ENCODE results near the gene SLC38A9. TPM values are rescaled to one million over a fixed set of nuclear protein-coding genes. Genes with fewer than 3 reads are reported as not detected.

SLC38A9 gene
- total and polyA plus RNA-seq, 11 donors = 3.9 to 13.5 (median 6.9) TPM

DNA sequence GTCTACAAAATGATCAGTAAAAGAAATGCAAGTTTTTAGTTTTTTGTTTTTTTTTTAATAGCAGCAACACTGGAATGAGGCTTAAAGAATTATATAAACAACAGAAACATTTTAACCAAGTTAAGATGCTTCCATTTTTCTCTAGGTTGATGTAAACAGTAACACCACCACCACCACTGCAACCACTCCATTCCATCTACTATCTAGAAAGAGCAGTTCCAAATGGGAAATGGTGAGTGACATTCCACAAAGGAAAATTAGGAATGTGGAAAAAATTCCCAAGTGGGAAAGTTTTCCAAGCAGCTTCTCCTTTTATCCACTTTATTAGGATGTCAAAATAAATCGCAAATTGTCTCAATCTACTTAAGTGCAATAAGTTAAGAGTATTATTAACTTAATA lies 32.6 kb downstream of the SLC38A9 start:
- Histone ChIP-seq H3K4me3 (no peak overlapping the region), H3K36me3 (no peaks in the 10 kb centered on the region), H3K27ac (peak overlapping the region in 1 of 12 donors; percentile 13), H3K4me1 (peaks cover 0 to 40% (median 18%) of the 10 kb centered on the region in 12 donors), H3K27me3 (no peaks in the 10 kb centered on the region), H3K9me3 (no peaks in the 10 kb centered on the region)
- intact Hi-C loops (cut with DNase I) = loop anchor here in 2 of 10 donors (5.0 to 10.0 kb wide), 2 partner anchors 67 to 75 kb away; no protein-coding TSS in a partner anchor
- WGBS, 4 donors = 0 to 40% (median 19%) methylated on average over 1 of the region's 1 CpG
- ATAC-seq = no peak
- TF ChIP-seq, protein P1, sequence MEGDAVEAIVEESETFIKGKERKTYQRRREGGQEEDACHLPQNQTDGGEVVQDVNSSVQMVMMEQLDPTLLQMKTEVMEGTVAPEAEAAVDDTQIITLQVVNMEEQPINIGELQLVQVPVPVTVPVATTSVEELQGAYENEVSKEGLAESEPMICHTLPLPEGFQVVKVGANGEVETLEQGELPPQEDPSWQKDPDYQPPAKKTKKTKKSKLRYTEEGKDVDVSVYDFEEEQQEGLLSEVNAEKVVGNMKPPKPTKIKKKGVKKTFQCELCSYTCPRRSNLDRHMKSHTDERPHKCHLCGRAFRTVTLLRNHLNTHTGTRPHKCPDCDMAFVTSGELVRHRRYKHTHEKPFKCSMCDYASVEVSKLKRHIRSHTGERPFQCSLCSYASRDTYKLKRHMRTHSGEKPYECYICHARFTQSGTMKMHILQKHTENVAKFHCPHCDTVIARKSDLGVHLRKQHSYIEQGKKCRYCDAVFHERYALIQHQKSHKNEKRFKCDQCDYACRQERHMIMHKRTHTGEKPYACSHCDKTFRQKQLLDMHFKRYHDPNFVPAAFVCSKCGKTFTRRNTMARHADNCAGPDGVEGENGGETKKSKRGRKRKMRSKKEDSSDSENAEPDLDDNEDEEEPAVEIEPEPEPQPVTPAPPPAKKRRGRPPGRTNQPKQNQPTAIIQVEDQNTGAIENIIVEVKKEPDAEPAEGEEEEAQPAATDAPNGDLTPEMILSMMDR (IDR thresholded peaks at IDR 0.05) = no peak
- TF ChIP-seq POLR2A (IDR thresholded peaks at IDR 0.05) = no peak
- no peak for DNase-seq

DNA sequence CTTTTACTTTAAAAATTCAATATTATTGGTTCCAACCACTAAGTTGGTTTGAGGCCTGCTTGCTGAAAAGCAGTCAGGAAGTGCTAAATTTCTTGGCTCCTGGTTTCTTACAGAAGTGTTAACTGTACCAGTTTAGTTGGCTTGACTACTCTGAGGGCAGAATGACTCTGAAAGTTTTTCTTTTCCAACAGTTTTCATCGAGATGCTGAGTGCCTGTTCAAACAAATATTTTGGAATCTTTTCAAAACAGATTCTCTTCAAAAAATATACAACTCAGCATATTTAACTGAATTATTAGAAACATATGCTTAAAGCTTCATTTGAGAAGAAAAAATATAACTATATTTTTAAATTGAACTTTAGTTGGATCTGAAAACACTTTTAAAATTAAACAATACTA lies 37.0 kb downstream of the SLC38A9 start:
- peak overlapping the region in 5 of 12 donors; percentile 1 to 53 (median 11) for H3K27ac ChIP-seq
- no peak for TF ChIP-seq POLR2A (IDR thresholded peaks at IDR 0.05)
- TF ChIP-seq, protein P1 (IDR thresholded peaks at IDR 0.05) = no peak
- H3K4me3 ChIP-seq = no peak overlapping the region
- no peaks in the 10 kb centered on the region for H3K36me3 ChIP-seq
- DNase-seq (no peak), ATAC-seq (no peak)
- intact Hi-C loops (cut with DNase I) = loop anchor here in 2 of 10 donors (5.0 to 10.0 kb wide), 2 partner anchors 63 to 70 kb away; no protein-coding TSS in a partner anchor
- WGBS, 4 donors = 37 to 66% (median 41%) methylated on average over 1 of the region's 1 CpG
- H3K27me3 ChIP-seq = no peaks in the 10 kb centered on the region
- peaks cover 0 to 39% (median 14%) of the 10 kb centered on the region in 12 donors for H3K4me1 ChIP-seq
- no peaks in the 10 kb centered on the region for H3K9me3 ChIP-seq

DNA sequence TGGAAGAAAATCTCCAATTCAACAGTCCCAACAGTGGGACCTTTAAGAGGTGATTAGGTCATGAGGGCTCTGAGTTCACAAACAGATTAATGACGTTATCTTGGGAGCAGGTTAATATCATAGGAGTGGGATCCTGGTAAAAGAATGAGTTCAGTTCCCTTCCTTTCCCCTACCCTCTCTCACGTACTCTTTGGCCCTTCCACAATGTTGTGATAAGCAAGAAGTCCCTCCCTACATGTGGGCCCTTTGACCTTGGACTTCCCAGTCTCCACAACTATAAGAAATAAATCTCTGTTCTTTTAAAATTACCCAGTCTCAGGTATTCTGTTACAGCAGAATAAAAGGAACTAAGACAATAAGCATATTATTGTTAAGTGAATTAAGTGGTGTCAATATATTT lies 37.8 kb downstream of the SLC38A9 start:
- no peak for DNase-seq
- Histone ChIP-seq H3K36me3 (peaks cover 0 to 5% (median 0%) of the 10 kb centered on the region in 9 donors), H3K27ac (peak overlapping the region in 1 of 12 donors; percentile 53), H3K4me1 (peaks cover 0 to 32% (median 10%) of the 10 kb centered on the region in 12 donors), H3K27me3 (no peaks in the 10 kb centered on the region), H3K9me3 (no peaks in the 10 kb centered on the region), H3K4me3 (no peak overlapping the region)
- intact Hi-C loops (cut with DNase I) = loop anchor here in 1 of 10 donors (10.0 kb wide), 1 partner anchor 70 kb away; no protein-coding TSS in a partner anchor
- 45 to 55% (median 46%) methylated on average over 2 of the region's 2 CpGs for WGBS, 4 donors
- ATAC-seq = peak in 1 of 4 donors; percentile 20
- no peak for TF ChIP-seq POLR2A (IDR thresholded peaks at IDR 0.05)
- TF ChIP-seq, protein P1 (IDR thresholded peaks at IDR 0.05) = no peak

DNA sequence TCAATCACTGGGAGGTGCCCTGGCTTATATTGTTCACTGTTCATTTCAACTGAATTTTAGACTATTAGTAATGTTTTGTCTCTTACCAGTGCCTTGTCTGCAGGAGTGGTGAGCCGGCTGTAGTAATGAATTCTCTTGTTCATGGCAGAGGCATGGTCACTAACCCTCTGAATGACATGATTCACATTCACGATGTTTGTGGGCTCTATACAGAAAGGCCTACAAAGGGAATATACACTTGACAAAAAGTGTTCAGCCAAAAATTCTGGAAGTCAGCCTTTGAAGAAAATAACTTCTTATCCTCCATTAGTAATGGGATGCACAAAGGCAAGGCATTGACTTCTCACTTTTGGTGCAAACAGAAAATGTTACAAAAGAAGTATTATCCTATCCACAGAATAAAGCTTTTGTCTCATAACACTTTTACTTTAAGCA lies 39.6 kb downstream of the SLC38A9 start:
- Histone ChIP-seq H3K4me3 (no peak overlapping the region), H3K4me1 (peaks cover 0 to 30% (median 10%) of the 10 kb centered on the region in 12 donors), H3K9me3 (no peaks in the 10 kb centered on the region), H3K36me3 (peaks cover 0 to 20% (median 6%) of the 10 kb centered on the region in 9 donors), H3K27ac (peak overlapping the region in 1 of 12 donors; percentile 50), H3K27me3 (no peaks in the 10 kb centered on the region)
- intact Hi-C loops (cut with DNase I) = loop anchor here in 1 of 10 donors (10.0 kb wide), 1 partner anchor 68 kb away; no protein-coding TSS in a partner anchor
- TF ChIP-seq POLR2A (IDR thresholded peaks at IDR 0.05) = no peak
- TF ChIP-seq, protein P1 (IDR thresholded peaks at IDR 0.05) = no peak
- WGBS, 4 donors = 82 to 94% (median 88%) methylated on average over 2 of the region's 2 CpGs
- DNase-seq (no peak), ATAC-seq (peak in 1 of 4 donors; percentile 14)

Measured in heart left ventricle (tissue), 16 donors.